ENCODE results near the gene LAMC3. TPM values are rescaled to one million over a fixed set of nuclear protein-coding genes. Genes with fewer than 3 reads are reported as not detected.

Gene LAMC3
- total and polyA plus RNA-seq, 9 of the 15 experiments (the other 6 are each of a cell fraction or from before 2014, with no cell fraction given) = 0.10 TPM; not detected in 8

GRCh38 chr9:131011274-131012022 is 2.5 kb downstream of the LAMC3 start:
- Histone ChIP-seq H3K79me2 (ENCODE audit: control insufficient read depth, insufficient read depth, low read length) (no peaks in the 10 kb centered on the region), H3K27me3 (ENCODE audit: control insufficient read depth in 2 of 2, insufficient read depth in 2 of 2, low read length in 2 of 2) (peaks cover 80 to 95% of the 10 kb centered on the region in 2 experiments), H3K9me3 (replicated peaks; ENCODE audit: control insufficient read depth, insufficient read depth, low read depth, low read length) (no peaks in the 10 kb centered on the region), H3K9me1 (ENCODE audit: control insufficient read depth, insufficient read depth, low read length) (peaks cover 15% of the 10 kb centered on the region), H3K27ac (ENCODE audit: extremely low read depth, low read depth, low read length) (no peak overlapping the region), H2AFZ (ENCODE audit: low read depth, low read length) (peak overlapping the region; percentile 24), H4K20me1 (replicated peaks; ENCODE audit: control insufficient read depth, insufficient read depth, low read length) (peaks cover 48% of the 10 kb centered on the region), H3K4me3 (no peak overlapping the region), H3K4me1 (replicated peaks in 1 of 2; ENCODE audit: control insufficient read depth in 2 of 2, insufficient read depth in 2 of 2, low read length in 2 of 2) (peaks cover 7 to 27% of the 10 kb centered on the region in 2 experiments; a peak in 3 of 5 replicates), H3K9ac (ENCODE audit: insufficient read depth in 1 of 2, low read depth in 2 of 2, low read length in 2 of 2) (peak overlapping the region in 1 of 2 experiments; percentile 7; a peak in 2 of 4 replicates), H3K36me3 (ENCODE audit: control insufficient read depth, insufficient read depth, low read length) (no peaks in the 10 kb centered on the region), H3K4me2 (ENCODE audit: insufficient read depth, low read length) (peak overlapping the region; percentile 27)
- CTCF ChIA-PET (ENCODE audit: low intra/inter-chr PET ratio) = no interaction called here
- in situ Hi-C loops (cut with MboI) = no loop called here
- intact Hi-C loops (cut with micrococcal nuclease) = no loop called here
- POLR2A ChIA-PET = interaction anchor here (0.5 to 6.7 kb wide), 21 partner anchors 13 to 327 kb away, joined by 3 to 122 read pairs (median 5); no protein-coding TSS in a partner anchor
- no TSS peak for BruUV-seq (replicated peaks)
- no peak for FAIRE-seq
- WGBS (ENCODE audit: insufficient coverage, low coverage, missing lambda C conversion rate) = 7% methylated on average over 8 of the region's 8 CpGs
- ATAC-seq = peak; percentile 31
- DNase-seq (ENCODE audit: extremely low read depth in 1 of 4, low spot score in 3 of 4) = peak in 3 of 4 experiments; percentile 67 to 83 (median 72)
- TF ChIP-seq NCOA4 (IDR thresholded peaks at IDR 0.05; ENCODE audit: partially characterized antibody) (no peak), CUX1 (CRISPR knock-in tag; IDR thresholded peaks at IDR 0.05) (no peak), ZKSCAN8 (CRISPR knock-in tag; IDR thresholded peaks at IDR 0.05) (no peak), CBX8 (IDR thresholded peaks at IDR 0.05; ENCODE audit: borderline replicate concordance, extremely low read depth, low read depth, low read length, poor library complexity, severe bottlenecking) (no peak), IRF9 (tag; IDR thresholded peaks at IDR 0.05) (no peak), NR3C1 (CRISPR knock-in tag; IDR thresholded peaks at IDR 0.05) (no peak), MIER1 (IDR thresholded peaks at IDR 0.05; ENCODE audit: low read depth) (no peak), CLOCK (CRISPR knock-in tag; IDR thresholded peaks at IDR 0.05; ENCODE audit: borderline replicate concordance) (no peak), HNRNPUL1 (IDR thresholded peaks at IDR 0.05; ENCODE audit: low read length) (no peak), ZNF253 (CRISPR knock-in tag; conservative IDR thresholded peaks at IDR 0.05) (no peak)

Data from K562 (cell line).